Measurements from ENCODE around the gene AR. TPM values are rescaled to one million over a fixed set of nuclear protein-coding genes. Genes with fewer than 3 reads are reported as not detected.

Gene AR
- total and polyA plus RNA-seq, 9 of the 15 experiments (the other 6 are each of a cell fraction or from before 2014, with no cell fraction given), result 0.01 to 0.04 (median 0.01) TPM; not detected in 6

- no peak for TF ChIP-seq POU5F1 (IDR thresholded peaks at IDR 0.05; ENCODE audit: borderline replicate concordance, low read depth, low read length, partially characterized antibody)
- TF ChIP-seq ZFP91 (CRISPR knock-in tag; IDR thresholded peaks at IDR 0.05), result no peak
- TF ChIP-seq GATAD2A (IDR thresholded peaks at IDR 0.05), result no peak
Measured at GRCh38 chrX:67585401-67585800, 41.6 kb downstream of the AR start (continued).

- CTCF ChIA-PET (ENCODE audit: low intra/inter-chr PET ratio), result no interaction called here
- DNase-seq (ENCODE audit: extremely low read depth in 1 of 4, low spot score in 3 of 4), result no peak
- Histone ChIP-seq H3K9me1 (ENCODE audit: control insufficient read depth, insufficient read depth, low read length) (no peaks in the 10 kb centered on the region), H3K27me3 (ENCODE audit: control insufficient read depth in 2 of 2, insufficient read depth in 2 of 2, low read length in 2 of 2) (no peaks in the 10 kb centered on the region), H3K4me2 (ENCODE audit: insufficient read depth, low read length) (no peak overlapping the region), H3K4me3 (no peak overlapping the region), H3K27ac (ENCODE audit: extremely low read depth, low read depth, low read length) (no peak overlapping the region), H2AFZ (ENCODE audit: low read depth, low read length) (no peak overlapping the region), H3K9ac (ENCODE audit: insufficient read depth in 1 of 2, low read depth in 2 of 2, low read length in 2 of 2) (no peak overlapping the region), H3K4me1 (replicated peaks in 1 of 2; ENCODE audit: control insufficient read depth in 2 of 2, insufficient read depth in 2 of 2, low read length in 2 of 2) (no peaks in the 10 kb centered on the region), H4K20me1 (replicated peaks; ENCODE audit: control insufficient read depth, insufficient read depth, low read length) (no peaks in the 10 kb centered on the region), H3K9me3 (replicated peaks; ENCODE audit: control insufficient read depth, insufficient read depth, low read depth, low read length) (no peaks in the 10 kb centered on the region), H3K79me2 (ENCODE audit: control insufficient read depth, insufficient read depth, low read length) (no peaks in the 10 kb centered on the region), H3K36me3 (ENCODE audit: control insufficient read depth, insufficient read depth, low read length) (no peaks in the 10 kb centered on the region)
- in situ Hi-C loops (cut with MboI), result no loop called here
- BruUV-seq (replicated peaks), result no TSS peak
- no peak for ATAC-seq
- intact Hi-C loops (cut with micrococcal nuclease), result no loop called here
- 0% methylated on average over 3 of the region's 3 CpGs for WGBS (ENCODE audit: insufficient coverage, low coverage, missing lambda C conversion rate)
- POLR2A ChIA-PET, result no interaction called here
- no peak for FAIRE-seq
- TF ChIP-seq SMARCE1 (IDR thresholded peaks at IDR 0.05) (no peak), ARID4B (CRISPR knock-in tag; IDR thresholded peaks at IDR 0.05) (no peak), U2AF2 (optimal IDR thresholded peaks at IDR 0.05; ENCODE audit: low read depth, low read length) (no peak), ZNF280A (IDR thresholded peaks at IDR 0.05; ENCODE audit: low read depth, partially characterized antibody) (no peak), BRF1 (IDR thresholded peaks at IDR 0.05; ENCODE audit: borderline replicate concordance, extremely low read depth, insufficient read length) (no peak), CTBP1 (IDR thresholded peaks at IDR 0.05; ENCODE audit: borderline replicate concordance) (no peak), CCNT2 (IDR thresholded peaks at IDR 0.05; ENCODE audit: borderline replicate concordance, extremely low read depth, insufficient read length, low read depth, low read length) (no peak), NCOA6 (IDR thresholded peaks at IDR 0.05) (no peak)
Measured at GRCh38 chrX:67587946-67588624, 44.3 kb downstream of the AR start.

Data from K562 (cell line).